GM18505 (cell line): ENCODE data around the gene SYCP3.

Experiments used
- ATAC-seq: cut with Tn5 transposase; IDR thresholded peaks from one replicate; pipeline ENCODE4 v1.9.1; 2021; ENCODE audit not compliant: unreplicated experiment
- POLR2A ChIP-seq: IDR thresholded peaks from 4 replicates; pipeline ENCODE4 v1.6.1; 2011; ENCODE audit warnings: borderline replicate concordance; ENCODE audit not compliant: insufficient read depth, insufficient read length; ENCODE audit errors: extremely low read depth

Gene SYCP3

GRCh38 chr12:101714877-101715444 is 24.3 kb downstream of the SYCP3 start:
- no peak for ATAC-seq
- TF ChIP-seq POLR2A, result no peak

DNA sequence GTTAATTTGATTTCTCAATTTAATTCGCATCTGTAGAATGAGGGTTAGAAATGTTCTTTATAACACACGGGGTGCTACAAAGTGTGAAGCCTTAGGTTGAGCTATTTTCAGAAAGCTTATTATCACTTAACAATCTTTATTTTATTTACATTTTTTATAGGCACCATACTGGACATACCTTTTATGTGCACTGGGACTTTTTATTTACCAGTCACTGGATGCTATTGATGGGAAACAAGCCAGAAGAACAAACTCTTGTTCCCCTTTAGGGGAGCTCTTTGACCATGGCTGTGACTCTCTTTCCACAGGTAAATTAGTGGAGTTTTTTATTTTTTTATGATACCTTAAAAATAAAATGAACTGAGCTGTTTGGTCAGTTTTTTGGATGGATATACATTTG is 25.3 kb downstream of the SYCP3 start:
- ATAC-seq, result no peak
- TF ChIP-seq POLR2A, result no peak

DNA sequence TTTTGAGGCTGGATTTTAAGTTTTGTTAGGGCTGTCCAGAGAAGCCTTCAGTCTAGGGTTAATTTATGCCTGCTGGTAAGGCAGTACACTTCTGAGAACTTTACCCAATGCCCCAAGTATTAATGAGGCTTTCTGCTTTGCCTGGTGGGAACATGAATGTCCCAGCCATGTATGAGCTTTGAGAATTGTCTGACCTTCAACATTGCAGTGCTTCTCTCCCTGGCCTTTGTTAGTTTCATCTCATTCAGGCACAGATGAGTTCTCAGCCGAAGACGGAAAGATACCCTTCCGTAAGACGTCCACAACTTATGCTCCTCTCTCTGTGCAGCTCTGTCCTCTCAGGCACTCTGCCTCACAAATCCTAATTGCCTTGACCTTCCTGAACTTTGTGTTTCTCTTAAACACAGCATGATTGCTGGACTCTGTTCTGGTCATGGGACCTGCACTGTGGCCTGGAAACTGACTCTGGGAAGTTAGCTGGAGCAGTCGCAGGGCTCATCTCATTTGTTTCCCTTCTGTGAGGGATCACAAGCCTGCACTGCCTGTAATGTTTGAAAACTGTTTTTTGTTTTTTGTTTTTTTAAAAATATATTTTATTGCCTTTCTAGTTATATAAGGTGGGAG is 26.1 kb downstream of the SYCP3 start:
- no peak for TF ChIP-seq POLR2A
- ATAC-seq, result no peak

DNA sequence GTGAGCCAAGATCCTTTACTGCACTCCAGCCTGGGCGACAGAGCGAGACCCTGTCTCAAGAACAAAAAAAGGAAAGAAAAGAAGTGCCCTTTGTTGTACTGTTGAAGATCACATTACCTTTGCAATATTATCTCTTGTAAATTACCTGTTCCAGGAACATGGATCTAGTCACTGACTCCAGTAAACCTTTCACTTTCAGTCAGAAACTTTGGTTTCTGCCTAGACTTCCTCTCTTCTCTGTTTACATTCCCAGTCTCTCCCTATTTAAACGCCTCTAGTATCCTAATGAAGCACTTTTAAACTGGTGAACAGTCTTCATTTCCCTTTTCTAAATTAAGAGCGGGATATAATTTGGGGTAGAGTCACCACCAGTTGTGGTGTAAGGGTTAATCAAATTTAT is 29.0 kb downstream of the SYCP3 start:
- no peak for TF ChIP-seq POLR2A
- ATAC-seq, result no peak

GRCh38 chr12:101707131-101707782 is 32.0 kb downstream of the SYCP3 start:
- no peak for ATAC-seq

DNA sequence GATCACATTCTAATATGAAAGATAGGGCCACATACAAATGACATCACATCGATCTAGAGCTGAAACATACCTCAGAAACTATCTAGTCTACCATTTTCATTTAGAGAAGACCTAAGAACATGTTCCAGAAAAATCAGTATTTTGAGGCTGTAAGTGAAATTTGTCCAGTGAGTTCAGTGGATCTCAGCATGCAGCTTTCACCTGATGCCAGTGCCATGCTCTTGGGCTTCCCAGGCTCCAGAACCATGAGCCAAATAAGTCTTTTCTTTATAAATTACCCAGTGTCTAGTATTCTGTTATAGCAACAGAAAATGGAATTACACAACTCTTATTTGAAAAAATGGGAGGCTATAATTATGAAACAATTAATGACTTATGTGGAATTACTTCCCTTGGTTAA is 32.9 kb downstream of the SYCP3 start:
- TF ChIP-seq POLR2A, result no peak
- ATAC-seq, result no peak

More at GRCh38 chr12:101707131-101707782, 32.0 kb downstream of the SYCP3 start:
- no peak for TF ChIP-seq POLR2A

- no peak for TF ChIP-seq POLR2A
These were observed 35.8 kb downstream of the SYCP3 start for GRCh38 chr12:101703487-101703886.

DNA sequence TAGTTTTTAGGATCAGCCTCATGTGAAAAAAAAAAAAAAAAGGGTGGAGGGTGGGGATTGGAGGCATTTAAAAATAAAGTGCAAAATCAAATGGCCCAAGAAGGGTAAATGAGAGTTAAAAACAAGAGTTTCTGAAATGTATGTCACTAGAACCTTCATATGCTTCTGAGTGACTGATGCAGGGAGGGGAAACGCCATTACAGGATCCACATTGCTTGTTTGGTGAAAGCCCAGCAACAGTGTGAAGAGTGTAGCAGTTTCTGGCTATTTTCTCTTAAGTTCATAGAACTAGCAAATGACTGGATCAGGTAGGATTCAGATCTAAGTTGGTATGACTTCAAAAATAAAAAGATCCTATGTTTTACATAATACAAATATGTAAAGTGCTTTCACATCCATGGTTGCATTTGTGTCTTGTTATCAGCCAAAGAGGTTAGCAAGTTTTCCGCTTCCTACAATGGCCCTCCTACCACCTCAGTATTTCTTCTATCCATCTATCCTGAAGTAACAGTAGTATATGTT is 38.9 kb downstream of the SYCP3 start:
- ATAC-seq, result no peak
- no peak for TF ChIP-seq POLR2A

More at GRCh38 chr12:101703487-101703886, 35.8 kb downstream of the SYCP3 start:
- no peak for ATAC-seq

- no peak for ATAC-seq
- TF ChIP-seq POLR2A, result no peak
These were observed 40.4 kb downstream of the SYCP3 start for GRCh38 chr12:101698800-101699347.

GRCh38 chr12:101697930-101698799 is 41.1 kb downstream of the SYCP3 start:
- TF ChIP-seq POLR2A, result no peak
- peak; percentile 35 for ATAC-seq

DNA sequence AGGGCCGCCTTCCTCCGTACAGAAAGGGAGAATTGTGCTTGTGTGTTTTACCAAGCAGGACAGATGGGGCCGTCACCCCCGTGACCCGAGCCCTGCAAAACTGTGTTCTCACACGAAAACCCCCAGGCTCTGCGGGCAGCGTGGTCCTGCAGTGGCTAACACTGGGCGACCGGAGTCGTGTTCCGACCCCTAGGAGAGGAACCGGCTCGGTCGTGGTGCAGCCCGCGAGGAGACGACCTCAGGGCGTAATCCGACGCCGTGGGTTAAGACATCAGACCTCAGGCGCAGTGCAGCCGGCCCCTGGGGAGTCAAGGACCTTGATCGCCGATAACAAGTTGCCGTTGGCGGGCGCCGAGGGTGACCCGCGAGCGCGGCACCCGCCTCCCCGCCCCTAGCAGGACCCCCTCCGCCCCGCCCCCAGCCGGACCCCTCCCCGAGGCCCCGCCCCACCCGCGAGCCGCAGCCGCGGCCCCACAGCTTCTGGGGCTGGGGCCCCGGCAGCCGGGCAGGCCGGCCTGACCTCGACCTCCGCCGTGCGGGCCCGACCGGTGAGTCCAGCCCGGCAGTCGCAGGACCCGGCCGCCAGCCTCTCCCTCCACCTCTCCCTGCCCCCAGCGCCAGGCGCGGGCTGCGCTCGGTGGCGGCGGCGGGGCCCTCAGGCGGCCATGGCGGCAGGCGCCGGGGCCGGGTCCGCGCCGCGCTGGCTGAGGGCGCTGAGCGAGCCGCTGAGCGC is 41.9 kb downstream of the SYCP3 start, which contains the start of gene CHPT1:
Gene CHPT1, plus strand, starts transcription at position 444 of the 733 bp plus-strand sequence. Its CDS starts 222 bp downstream, at position 666.
- TF ChIP-seq POLR2A, result peak; percentile 58
- peak; percentile 63 for ATAC-seq

- no peak for TF ChIP-seq POLR2A
- no peak for ATAC-seq
These were observed 42.7 kb downstream of the SYCP3 start for GRCh38 chr12:101696251-101697196.

DNA sequence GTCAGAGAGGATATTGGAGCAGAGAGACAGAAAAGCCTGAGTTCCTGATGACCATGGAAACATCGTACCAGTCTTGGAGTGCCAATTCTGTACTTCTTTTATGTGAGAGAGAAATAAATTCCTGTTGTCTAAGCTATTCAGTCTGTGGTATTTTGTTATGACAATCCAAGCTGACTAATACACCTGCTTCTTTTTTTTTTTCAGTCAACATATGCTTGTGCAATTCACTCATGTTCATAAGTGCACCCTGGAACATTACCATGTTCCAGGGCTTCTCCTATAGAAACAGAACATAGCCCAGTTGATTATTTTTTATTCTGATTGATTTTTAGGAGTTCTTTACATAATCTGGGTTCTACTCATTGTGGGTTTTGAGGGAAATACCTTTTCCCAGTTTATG is 43.6 kb downstream of the SYCP3 start:
- ATAC-seq, result no peak
- TF ChIP-seq POLR2A, result no peak
